ENCODE results near the gene SLC25A26.
"Not testable (repeated sequence)": the region's sequence is repeated elsewhere in the genome, so short reads cannot be mapped to it uniquely, and the experiment has no call there.

The SLC25A26 gene

GRCh38 chr3:66271231-66271630 is 50.4 kb downstream of the SLC25A26 start:
- DNase-seq = no peak

DNA sequence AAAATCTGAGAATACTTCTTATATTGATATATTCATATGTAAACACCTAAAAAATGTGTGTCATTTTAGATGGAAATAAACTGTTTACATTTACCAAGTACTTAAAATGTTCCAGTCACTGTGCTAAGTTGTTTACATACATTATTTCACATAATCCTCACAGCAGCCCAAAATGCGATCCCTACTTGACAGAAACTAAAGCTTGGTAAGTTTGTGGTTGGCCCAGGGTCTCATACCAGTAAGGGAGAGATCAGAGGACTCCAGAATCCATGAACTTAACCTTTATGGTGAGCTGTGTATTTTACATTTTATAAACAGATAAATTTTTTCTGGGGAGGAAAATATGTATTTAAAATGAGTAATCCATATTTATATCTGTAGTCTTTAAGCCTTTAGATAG is 51.2 kb downstream of the SLC25A26 start:
- no peak for DNase-seq

- DNase-seq = not testable (repeated sequence)
Measured at GRCh38 chr3:66274837-66275236, 54.0 kb downstream of the SLC25A26 start.

- peak; percentile 68 to 72 for DNase-seq
Measured at GRCh38 chr3:66276705-66277274, 56.0 kb downstream of the SLC25A26 start.

- DNase-seq = no peak
Measured at GRCh38 chr3:66279168-66279567, 58.4 kb downstream of the SLC25A26 start.

GRCh38 chr3:66280304-66280703 is 59.5 kb downstream of the SLC25A26 start:
- no peak for DNase-seq

DNA sequence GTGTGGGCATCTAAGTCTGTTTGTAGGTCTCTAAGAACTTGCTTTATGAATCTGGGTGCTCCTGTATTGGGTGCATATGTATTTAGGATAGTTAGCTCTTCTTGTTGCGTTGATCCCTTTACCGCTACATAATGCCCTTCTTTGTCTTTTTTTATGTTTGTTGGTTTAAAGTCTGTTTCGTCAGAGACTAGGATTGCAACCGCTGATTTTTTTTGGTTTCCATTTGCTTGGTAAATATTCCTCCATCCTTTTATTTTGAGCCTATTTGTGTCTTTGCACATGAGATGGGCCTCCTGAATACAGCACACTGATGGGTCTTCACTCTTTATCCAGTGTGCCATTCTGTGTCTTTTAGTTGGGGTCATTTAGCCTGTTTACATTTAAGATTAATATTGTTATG is 71.1 kb downstream of the SLC25A26 start:
- not testable (repeated sequence) for DNase-seq

DNA sequence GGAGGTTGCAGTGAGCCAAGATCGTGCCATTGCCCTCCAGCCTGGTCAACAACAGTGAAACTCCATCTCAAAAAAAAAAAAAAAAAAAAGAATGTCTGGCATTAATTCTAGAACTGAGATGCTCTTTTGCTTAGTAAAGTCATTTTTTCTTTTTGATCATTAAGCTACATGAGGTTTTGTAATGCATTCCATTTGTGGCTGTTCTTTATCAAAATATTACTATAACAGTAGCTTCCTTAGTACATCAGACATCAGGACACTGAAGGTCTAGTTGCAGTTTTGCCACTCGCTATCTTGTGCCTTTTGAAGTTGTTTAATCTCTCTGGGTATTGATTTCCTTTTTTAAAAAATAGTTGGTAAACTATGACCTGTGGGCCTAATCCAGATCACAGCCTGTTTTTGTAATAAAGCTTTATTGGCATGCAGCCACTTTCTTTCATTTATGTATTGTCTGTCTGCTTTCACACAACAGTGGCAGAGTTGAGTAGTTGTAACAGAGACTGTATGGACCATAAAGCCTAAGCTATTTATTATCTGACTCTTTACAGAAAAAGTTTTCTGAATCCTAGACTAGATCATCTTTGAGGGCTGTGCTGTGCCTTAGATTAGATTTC is 76.6 kb downstream of the SLC25A26 start:
- no peak for DNase-seq

GRCh38 chr3:66297900-66298299 is 77.1 kb downstream of the SLC25A26 start:
- no peak for DNase-seq

DNA sequence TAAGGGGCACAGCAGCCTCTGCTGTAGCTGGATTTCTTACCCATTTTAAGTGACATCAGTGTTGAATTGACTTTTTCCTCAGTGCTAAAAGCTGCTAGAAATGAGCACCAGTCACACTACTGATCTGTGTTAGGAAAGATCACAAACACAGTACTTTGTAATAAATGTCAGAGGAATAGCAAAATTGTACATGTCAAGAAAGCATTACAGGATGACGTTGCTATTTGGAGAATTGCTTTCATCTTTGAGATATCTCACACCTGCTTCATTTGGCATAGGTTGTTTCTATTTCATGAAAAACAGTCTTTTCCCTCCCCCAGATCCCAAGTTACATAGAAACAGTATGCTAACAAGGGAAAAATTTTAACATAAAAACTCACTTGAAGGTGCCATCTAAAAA is 77.8 kb downstream of the SLC25A26 start:
- DNase-seq = no peak

DNA sequence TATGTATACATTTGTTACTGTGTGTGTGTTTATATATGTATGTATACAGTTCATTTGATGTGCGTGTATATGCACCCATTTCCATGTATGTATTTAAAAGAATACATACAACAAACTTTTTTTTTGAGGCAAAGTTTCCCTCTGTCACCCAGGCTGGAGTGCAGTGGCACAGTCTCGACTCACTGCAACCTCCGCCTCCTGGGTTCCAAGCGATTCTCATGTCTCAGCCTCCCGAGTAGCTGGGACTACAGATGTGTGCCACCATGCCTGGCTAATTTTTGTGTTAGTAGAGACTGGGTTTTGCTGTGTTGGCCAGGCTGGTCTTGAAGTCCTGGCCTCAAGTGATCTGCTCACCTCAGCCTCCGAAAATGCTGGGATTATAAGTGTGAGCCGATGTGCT is 78.3 kb downstream of the SLC25A26 start:
- not testable (repeated sequence) for DNase-seq

DNA sequence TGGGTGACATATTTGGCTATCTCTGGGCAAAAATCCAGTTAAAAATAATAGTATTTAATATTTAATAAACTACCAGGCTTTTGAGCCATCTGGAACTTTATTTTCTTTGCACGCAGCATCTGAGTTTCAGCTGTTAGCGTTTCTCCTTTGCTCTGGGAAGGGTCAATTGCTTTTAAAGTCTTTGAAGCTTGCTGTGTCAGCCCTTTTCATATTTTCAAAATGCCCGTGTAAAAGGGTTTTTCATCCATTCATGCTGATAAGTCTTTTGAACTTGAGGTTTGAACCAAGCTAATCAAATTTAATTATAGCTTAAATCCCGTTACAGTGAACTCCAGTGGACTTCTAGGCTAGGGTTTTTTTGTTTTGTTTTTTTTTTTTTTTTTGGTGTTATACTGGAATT is 79.1 kb downstream of the SLC25A26 start:
- no peak for DNase-seq

DNA sequence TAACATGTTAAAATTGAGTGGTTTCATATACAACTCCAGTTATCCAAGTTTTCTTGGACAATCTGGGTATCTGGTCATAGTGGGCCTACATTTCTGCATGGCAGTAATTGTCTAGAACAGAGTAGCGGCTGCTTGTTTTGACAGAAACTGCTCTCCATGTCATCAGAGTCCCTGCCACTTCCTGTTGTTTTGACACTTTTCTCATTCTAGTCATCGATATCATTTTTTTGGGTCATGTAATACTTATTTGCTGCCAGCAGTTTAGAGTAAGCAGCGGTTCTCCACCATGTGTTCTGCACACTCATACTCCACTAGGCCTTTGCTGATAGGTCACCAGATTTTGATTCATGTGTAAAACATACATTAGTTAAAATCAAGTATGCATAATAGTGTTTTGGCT is 81.5 kb downstream of the SLC25A26 start:
- DNase-seq = no peak

GRCh38 chr3:66303491-66303901 is 82.7 kb downstream of the SLC25A26 start:
- no peak for DNase-seq

- no peak for DNase-seq
Measured at GRCh38 chr3:66304293-66304692, 83.5 kb downstream of the SLC25A26 start.

- not testable (repeated sequence) for DNase-seq
Measured at GRCh38 chr3:66306086-66306485, 85.3 kb downstream of the SLC25A26 start.

DNA sequence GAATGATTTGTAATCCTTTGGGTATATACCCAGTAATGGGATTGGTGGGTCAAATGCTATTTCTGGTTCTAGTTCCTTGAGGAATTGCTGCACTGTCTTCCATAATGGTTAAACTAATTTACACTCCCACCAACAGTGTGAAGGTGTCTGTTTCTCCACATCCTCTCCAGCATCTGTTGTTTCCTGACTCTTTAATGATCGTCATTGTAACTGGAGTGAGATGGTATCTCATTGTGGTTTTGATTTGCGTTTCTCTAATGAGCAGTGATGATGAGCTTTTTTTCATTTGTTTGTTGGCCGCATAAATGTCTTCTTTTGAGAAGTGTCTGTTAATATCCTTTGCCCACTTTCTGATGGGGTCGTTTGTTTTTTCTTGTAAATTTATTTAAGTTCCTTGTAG is 86.2 kb downstream of the SLC25A26 start:
- DNase-seq = not testable (repeated sequence)

GRCh38 chr3:66312039-66312438 is 91.2 kb downstream of the SLC25A26 start:
- DNase-seq = no peak

- no peak for DNase-seq
Measured at GRCh38 chr3:66314455-66314854, 93.7 kb downstream of the SLC25A26 start.

- DNase-seq = no peak
Measured at GRCh38 chr3:66317750-66318376, 97.1 kb downstream of the SLC25A26 start.

DNA sequence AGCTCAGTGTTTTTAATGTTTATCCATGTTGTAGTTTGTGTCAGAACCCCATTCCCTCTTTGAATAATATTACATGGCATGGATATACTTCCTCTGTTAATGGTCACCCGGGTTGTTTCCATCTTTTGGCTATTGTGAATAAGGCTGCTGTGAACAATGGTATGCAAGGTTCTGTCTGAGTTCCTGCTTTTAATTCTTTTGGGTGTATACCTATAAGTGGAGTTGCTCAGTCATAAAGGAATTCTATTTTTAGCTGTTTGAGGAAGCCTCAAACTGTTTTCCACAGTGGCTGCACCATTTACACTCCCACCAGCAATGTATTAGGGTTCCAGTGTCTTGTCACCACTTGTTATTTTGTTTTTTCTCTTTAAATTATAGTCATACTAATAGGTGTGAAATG is 99.6 kb downstream of the SLC25A26 start:
- DNase-seq = peak; percentile 21 to 22

GRCh38 chr3:66322436-66322835 is 101.6 kb downstream of the SLC25A26 start:
- no peak for DNase-seq

DNA sequence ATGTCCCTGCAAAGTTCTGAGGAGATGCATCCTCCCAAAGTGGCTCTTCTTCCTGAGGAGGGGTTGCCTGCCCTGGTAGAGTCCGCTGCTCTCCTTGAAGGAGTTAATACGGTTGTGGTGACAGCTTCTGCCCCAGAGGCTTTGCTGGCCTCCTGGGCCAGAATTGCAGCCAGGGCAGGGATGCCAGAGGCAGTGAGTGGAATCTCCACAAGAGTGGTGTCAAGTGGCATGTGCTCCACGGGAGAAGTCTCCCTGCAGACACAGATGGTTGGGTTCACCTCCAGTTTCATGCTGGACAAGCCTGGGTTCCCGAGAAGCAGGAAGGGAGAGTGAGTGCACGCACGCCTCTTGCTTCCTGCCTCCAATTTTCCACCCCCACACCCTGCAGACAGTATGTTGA is 105.5 kb downstream of the SLC25A26 start:
- no peak for DNase-seq

- no peak for DNase-seq
Measured at GRCh38 chr3:66335671-66336070, 114.9 kb downstream of the SLC25A26 start.

GRCh38 chr3:66336333-66336766 is 115.5 kb downstream of the SLC25A26 start:
- no peak for DNase-seq
